Fibroblast of the aortic adventitia (primary cell): ENCODE measurements around the gene GRK4. TPM values are rescaled to one million over a fixed set of nuclear protein-coding genes. Genes with fewer than 3 reads are reported as not detected.
"Not testable (repeated sequence)": the region's sequence is repeated elsewhere in the genome, so short reads cannot be mapped to it uniquely, and the experiment has no call there.

ENCODE experiments used
- DNase-seq: peaks from one replicate; pipeline ENCODE4 v3.0.0-alpha.2; 2010; ENCODE audit warnings: low read depth
- H3K4me3 ChIP-seq: 2 replicates; pipeline ENCODE4 v1.5.1; 2011; ENCODE audit warnings: low read depth, mild to moderate bottlenecking, control low read depth, low read length, moderate library complexity
- total RNA-seq: library from RNA; depleted of rRNA; stranded (reverse); fragments of >200 nt; gene quantifications from 2 replicates; pipeline ENCODE4 v1.2.3, GENCODE V29; 2012; ENCODE audit warnings: low replicate concordance
- TF ChIP-seq, protein P1 (sequence below): IDR thresholded peaks from 2 replicates; pipeline ENCODE4 v1.5.1; 2011; ENCODE audit warnings: mild to moderate bottlenecking, low read length, control low read depth, inconsistent platforms; ENCODE audit not compliant: insufficient read depth

GRK4 gene
- total RNA-seq, 1 donor, result 8.6 TPM

DNA sequence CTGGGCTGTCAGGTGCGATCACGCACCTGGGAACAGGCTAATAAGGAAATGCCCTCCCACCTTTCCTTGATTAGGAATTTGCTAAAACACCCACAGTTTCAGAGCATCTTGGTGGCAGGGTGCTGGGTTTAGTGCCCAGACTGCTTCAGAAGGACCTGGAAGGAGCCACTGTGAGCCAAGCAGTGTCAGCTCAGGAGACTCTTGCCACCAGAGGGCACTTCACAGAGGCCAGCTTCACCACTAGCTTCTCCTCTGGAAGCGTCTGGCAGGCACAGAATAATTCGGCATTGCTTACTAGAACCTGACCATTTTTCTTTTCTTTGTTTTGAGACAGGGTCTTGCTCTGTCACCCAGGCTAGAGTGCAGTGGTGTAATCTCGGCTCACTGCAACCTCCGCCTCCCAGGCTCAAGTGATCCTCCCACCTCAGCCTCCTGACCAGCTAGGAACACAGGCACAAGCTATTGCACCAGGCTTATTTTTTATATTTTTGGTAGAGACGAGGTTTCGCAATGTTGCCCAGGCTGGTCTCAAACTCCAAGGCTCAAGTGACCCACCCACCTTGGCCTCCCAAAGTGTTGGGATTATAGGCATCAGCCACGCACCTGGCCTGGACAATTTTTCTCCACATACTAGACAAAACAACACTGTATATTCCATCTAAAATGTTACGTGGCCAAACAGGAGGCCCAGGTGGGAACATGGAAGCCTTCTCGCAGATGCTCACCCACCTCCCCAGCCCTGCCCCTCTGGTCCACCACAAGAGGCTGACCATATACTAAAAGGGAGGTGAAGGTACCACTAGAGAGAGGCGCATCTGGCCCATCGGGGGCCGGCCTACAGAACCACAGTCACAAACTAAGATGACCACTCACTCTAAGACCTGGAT is 14.2 kb upstream of the GRK4 start:
- TF ChIP-seq, protein P1, sequence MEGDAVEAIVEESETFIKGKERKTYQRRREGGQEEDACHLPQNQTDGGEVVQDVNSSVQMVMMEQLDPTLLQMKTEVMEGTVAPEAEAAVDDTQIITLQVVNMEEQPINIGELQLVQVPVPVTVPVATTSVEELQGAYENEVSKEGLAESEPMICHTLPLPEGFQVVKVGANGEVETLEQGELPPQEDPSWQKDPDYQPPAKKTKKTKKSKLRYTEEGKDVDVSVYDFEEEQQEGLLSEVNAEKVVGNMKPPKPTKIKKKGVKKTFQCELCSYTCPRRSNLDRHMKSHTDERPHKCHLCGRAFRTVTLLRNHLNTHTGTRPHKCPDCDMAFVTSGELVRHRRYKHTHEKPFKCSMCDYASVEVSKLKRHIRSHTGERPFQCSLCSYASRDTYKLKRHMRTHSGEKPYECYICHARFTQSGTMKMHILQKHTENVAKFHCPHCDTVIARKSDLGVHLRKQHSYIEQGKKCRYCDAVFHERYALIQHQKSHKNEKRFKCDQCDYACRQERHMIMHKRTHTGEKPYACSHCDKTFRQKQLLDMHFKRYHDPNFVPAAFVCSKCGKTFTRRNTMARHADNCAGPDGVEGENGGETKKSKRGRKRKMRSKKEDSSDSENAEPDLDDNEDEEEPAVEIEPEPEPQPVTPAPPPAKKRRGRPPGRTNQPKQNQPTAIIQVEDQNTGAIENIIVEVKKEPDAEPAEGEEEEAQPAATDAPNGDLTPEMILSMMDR, result peak; percentile 38
- peak; percentile 13 for DNase-seq
- H3K4me3 ChIP-seq, result no peak overlapping the region

DNA sequence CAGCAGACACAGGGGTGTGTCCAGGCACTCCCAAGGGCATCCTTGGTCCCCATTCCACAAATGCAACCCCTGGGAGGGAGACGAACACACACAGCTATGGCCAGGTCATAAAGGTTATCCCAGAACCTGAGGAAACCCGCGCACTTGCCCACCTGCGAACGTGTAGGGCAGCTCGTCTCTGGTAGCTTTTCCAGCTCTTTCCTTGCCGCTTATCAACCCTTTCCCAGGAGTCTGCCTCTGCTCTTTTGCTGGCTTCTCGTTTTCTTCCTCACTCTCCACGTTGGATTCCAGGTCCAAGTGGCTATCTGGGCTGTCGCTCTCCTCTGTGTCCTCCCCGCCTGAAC is 13.6 kb upstream of the GRK4 start:
- no peak for DNase-seq
- TF ChIP-seq, protein P1, result no peak
- H3K4me3 ChIP-seq, result no peak overlapping the region

DNA sequence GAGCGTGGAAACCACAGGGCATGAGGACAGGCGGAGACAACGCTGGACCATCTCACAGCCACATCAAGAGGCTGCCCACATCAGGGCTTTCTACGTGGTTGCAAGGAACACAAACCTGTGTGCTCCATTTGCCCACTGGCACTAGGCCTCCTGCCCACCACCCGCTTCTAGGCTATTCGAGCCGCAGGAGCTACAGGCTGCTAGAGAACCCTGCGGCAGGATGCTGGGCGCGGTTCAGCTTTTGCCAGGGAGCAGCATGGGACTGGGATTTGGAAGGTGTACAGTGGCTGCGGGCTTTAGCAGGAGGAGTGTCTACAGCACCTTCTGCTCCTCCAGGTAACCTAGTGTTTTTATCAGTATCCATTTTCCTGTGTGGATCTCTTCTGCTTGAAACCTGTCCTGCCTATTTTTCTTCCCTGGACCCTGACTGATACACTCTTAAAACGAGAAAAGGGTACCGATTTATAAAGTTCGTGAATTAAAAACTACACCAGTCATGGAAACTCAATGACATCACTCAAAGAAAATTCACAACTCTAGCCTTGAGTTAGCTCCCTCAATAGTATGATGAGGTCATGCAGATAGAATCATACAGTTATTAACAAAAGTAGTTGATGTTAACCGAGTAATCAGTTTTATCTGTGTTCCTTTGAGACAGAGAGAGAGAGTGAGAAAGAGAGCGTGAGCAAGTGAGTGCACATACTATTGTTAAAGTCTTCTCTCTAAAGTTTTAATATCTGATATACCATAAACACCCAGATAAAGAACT is 13.0 kb upstream of the GRK4 start:
- DNase-seq, result no peak
- TF ChIP-seq, protein P1, result no peak
- no peak overlapping the region for H3K4me3 ChIP-seq

DNA sequence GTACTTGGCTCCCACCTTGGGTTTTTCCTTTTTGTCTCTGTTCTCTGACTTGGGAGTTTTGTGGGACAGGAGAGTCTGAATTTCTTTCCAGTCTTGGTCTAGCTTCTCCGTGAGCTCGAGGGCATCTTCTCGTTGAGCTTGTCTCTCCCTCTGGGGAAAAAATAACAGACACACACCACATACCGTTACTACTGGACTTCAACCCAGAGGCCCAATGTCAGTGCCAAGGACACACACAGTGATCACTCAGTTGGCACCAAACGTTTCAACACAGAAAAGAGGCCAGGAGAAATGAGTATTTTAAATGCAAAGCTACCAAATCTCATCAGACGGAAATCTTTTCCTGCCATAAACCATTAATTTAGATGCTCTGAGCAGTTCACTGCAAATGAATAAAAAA is 9.9 kb upstream of the GRK4 start:
- no peak overlapping the region for H3K4me3 ChIP-seq
- DNase-seq, result no peak
- TF ChIP-seq, protein P1, result no peak

DNA sequence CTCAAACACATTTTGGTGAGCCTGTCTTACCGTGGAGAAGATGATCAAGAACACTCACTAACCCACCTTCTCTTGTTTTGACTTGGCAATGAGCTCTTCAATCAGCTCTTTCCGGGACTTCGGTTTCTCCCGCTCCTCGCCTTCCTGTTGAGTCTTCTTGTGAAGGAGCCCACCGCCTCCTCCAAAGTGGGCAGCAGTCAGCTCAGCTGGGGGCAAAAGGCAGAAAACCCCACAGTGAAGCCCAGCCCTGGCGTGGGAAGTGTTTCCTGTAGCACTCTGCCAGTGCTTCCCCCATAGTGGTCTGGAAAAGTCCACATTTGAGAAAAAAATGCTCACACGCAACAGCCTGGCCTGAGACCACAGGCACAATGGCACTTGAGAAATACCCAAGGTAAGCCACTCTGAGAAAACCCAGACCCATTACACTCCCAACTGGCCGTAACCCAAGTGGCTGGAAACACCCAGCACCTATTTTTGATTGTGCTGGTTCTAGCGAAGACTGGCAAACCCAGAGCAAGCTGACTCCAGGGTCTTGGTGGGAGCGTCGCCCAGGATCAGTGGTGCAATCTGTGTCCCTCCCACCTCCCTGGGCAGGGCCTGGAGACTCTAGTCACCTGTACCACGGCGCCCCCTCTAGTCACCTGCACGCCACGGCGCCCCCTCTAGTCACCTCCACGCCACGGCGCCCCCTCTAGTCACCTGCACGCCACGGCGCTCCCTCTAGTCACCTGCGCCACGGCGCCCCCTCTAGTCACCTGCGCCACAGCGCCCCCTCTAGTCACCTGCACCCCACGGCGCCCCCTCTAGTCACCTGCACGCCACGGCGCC is 8.8 kb upstream of the GRK4 start:
- H3K4me3 ChIP-seq, result no peak overlapping the region
- DNase-seq, result no peak
- TF ChIP-seq, protein P1, result no peak

DNA sequence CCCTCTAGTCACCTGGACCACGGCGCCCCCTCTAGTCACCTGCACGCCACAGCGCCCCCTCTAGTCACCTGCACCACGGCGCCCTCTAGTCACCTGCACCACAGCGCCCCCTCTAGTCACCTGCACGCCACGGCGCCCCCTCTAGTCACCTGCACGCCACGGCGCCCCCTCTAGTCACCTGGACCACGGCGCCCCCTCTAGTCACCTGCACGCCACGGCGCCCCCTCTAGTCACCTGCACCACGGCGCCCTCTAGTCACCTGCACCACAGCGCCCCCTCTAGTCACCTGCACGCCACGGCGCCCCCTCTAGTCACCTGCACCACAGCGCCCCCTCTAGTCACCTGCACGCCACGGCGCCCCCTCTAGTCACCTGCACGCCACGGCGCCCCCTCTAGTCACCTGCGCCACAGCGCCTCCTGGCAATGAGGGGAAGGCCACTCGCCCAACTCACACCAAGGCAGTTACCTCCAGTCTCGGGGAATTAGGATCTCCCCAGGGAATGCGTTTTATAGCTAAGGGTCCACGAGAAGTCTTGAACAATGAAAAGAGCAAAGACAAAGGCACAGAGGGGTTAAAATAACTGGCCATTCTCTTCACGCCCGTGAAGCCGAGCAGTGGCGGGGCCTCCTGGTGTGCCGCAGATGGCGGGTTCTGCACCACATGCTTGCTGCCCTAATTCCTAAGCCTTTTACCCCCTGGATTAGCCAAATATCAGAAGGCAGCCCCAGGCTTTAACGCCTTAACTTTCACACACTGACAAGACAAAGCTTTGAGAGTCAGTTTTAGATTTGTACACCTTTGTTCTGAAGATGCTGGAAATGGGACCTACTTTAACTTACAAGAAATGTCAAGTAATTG is 8.0 kb upstream of the GRK4 start:
- not testable (repeated sequence) for DNase-seq, H3K4me3 ChIP-seq
